HG03558 (cell line): ENCODE measurements around the gene CCNL2.
"Not testable (repeated sequence)": the region's sequence is repeated elsewhere in the genome, so short reads cannot be mapped to it uniquely, and the experiment has no call there.

Experiments
- ATAC-seq: cut with Tn5 transposase; IDR thresholded peaks from one replicate; pipeline ENCODE4 v1.9.1; 2021; ENCODE audit warnings: moderate number of reproducible peaks; ENCODE audit not compliant: unreplicated experiment; ENCODE audit errors: extremely low read depth

The CCNL2 gene

DNA sequence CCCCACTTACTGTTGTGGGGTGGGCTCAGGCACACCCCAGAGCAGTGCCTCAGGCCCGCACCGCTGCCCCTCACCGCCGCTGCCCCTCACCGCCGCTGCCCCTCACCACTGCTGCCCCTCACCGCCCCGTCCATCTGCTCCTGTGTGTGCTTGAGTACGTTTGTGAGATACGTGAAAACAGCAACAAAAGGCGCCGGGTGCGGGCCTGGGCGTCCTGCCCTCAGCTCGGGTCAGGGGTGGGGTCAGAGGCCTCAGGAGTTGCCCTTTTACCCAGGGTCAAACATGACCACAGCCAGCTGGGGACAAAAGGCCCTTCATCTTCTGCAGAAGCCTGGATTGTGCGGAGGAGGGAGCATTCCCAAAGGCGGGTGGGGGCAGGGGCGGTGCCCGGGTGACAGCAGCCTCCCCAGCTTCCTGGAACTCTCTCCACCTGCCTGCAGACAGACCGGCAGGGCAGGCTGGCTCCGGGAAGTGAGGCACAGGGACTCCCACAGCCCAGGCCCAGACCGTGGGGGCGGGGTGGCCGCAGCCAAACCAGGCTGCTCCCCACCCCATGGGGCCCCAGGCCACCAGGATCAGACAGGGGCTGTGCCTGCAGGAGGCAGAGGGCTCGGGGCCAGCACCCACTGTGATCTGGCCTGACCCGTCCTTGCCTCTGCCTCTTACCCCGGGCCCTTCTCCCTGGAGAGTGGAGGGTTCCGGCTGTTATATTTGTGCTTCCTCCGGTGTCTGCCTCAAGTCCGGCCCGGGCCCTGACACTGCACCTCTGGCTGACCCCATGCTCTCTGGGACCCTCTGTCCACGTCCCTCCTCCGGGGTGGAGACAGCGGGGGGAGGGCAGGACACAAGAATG lies 34.0 kb upstream of the CCNL2 start:
- no peak for ATAC-seq

DNA sequence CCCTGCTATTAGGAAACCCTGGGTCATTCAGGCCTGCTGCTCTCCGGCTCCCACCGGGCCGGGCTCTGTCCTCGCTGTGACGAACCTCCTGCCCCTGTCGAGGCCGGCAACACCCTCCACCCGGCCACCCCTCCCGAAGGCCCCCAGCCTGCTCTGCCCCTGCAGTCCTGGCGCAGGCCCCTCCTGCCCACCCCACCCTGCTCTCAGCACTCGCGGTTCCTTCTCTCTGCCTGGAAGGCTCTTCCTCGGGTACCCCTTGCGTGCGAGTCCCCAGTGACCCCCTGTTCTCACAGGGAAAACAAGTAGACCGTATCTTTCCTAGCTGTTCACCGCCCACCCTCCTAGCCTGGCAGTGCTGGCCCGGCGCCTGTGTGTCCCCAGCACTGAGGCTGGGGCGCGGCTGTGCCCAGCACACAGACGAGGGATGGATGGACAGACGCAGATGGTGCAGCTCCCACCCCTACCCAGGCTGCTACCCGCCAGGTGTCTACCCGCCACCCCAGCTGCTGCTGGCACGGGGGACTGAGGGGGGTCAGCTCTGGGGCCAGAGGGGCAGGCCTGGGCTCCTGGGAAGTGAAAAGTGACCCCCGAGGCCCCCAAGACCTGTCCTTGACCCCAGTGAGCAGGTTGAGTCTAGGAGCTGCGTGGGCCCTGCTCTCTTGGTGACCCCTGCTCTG lies 33.3 kb upstream of the CCNL2 start:
- ATAC-seq: no peak

DNA sequence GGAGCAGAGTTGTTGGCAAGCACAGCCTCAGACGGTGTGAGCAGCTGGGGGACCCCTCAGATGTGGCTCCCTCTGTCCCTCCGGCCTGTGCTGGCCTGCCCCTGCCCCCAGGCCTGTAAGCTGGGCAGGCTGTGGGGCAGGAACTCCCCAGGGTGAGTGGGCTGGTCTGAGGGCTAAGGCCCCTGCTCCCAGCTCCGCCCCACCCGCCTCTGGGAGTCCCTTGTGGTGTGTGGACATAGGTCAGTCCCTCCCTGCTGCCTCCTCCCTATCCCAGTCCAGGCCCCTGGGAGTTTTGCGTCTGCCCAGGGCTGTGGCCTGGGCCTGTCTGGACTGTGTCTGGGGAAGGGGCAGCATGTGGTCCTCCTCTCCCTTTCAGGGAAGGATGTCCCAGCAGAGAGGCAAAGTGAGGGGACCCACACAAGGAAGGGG lies 32.7 kb upstream of the CCNL2 start:
- no peak for ATAC-seq

DNA sequence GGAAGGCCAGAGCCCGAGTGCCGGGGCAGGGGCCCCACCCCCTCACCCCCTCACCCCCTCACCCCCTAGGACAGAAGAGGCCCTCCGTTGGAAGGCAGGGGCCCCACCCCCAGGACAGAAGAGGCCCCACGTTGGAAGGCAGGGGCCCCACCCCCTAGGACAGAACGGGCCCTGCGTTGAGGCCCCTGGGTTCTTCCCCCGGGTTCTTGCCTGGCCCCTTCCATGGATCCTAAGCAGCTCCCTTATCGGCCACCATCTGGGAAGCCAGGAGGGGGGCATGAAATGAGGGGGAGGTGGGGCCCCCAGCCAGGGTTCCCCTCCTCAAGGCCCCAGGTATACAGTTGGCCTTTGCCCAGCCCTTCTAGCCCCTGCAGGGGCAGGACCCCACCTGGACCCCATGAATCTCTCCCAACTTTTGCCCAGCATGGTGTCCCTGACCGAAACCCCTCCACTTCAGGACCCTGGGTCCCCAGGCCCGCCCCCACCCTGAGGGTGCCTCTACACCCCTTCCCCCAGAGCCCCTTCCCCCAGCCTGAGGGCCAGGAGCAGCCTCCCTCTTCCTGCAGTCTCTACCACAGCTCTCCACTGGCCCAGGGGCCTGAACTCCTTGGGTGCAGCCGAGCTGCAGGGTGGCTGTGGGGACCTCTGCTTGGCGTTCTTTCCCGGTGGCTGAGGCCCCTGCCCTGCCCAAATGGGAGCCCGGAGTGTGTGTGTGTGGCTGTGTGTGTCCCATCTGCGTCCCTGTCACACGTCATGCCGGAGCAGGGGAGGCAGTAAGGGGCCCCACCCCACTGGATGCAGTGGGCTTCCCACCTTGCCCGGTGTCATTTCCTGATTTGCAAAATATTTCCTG lies 32.1 kb upstream of the CCNL2 start:
- ATAC-seq: no peak

DNA sequence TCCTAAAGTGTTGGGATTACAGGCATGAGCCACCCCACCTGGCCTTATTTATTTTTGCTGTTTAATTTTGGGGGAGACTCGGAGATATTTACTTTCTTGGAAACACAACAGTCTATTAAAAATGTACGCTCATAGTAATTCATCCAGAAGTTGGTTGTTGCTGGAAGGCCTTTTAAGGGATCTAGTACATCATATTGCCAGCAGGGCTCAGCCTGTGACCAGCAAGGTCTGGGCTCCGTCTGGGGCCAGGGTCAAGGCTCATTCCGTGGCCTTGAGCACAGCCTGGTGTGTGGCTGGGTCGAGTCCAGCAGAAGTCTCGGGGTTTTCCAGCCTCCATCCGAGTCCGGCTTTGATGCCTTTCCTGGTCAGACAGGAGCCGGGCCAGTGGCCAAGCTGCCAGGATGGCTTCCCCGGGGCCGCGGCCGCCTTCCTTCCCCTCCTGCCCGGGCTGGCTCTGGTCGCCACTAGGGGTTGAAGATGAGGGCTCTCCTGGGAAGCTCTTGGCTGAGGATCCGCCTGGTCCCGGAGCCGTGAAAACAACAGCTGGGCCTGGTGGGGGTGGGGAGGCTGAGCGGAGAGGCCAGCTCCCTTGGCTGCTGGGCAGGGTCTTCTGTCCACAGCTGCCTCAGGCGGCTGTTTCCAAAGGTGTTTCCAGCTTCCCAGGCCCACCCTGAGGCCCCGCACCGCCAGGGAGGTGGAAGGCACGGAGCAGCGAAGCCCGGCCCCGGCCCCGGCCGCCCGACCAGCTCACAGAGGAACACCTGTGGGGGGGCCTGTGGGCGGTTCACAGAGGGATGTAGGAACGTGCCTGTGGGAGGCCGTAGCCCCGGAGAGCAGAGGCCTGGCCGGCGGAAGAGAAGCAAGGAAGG lies 31.2 kb upstream of the CCNL2 start:
- no peak for ATAC-seq

DNA sequence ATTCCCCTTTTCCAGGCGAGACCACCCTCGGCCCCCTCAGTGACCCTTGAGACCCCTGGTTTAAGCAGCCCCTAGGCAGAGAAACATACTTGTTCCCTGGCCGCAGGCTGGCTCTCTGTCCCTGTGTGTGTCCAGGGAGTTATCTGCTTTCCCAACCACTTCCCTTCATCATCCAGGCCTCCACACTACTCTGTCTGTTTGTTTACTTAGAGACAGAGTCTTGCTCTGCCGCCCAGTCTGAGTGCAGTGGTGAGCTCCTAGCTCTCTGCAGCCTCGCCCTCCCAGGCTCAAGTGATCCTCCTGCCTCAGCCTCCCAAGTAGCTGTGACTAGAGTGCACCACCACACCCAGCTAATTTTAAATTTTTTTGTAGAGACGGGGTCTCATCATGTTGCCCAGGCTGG lies 30.5 kb upstream of the CCNL2 start:
- no peak for ATAC-seq

DNA sequence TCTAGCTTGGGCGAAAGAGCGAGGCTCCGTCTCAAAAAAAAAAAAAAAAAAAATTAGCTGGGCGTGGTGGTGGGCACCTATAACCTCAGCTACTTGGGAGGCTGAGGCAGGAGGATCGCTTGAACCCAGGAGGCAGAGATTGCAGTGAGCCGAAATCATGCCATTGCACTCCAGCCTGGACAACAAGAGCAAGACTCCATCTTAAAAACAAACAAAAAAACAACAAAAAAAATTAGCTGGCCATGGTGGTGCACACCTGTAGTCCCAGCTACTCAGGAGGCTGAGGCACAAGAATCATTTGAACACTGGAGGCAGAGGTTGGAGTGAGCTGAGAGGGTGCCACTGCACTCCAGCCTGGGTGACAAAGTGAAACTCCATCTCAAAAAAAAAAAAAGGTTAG lies 29.8 kb upstream of the CCNL2 start:
- not testable (repeated sequence) for ATAC-seq

DNA sequence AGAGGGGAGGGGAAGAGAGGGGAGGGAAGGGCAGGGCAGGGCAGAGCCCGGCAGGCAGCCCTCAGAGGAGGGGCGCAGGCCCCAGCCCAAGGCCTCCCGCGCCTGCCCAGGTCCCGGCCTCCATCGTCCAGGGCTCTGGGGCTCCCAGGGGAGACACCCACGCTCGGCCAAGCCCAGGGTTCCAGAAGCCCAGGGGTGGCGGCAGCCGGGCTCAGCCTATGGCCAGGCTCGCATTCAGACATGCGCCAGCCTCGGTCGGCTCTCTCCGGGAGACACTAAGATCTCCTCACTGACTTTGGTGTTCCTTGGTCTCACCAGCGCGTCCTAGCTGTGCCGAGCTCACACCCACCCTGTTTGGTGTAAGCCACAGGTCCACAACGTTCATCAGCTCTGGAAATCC lies 29.0 kb upstream of the CCNL2 start:
- no peak for ATAC-seq

DNA sequence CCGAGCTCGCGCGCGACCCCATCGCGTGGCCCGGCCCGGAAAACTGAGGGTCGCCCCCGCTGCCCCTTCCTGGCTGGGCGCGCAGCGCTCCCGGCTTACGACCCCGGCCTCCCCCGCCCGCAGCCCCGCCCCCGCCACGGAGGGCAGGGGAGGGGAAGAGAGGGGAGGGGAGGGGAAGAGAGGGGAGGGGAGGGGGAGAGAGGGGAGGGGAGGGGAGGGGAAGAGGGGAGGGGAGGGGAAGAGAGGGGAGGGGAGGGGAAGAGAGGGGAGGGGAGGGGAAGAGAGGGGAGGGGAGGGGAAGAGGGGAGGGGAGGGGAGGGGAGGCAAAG lies 28.6 kb upstream of the CCNL2 start:
- ATAC-seq: no peak

DNA sequence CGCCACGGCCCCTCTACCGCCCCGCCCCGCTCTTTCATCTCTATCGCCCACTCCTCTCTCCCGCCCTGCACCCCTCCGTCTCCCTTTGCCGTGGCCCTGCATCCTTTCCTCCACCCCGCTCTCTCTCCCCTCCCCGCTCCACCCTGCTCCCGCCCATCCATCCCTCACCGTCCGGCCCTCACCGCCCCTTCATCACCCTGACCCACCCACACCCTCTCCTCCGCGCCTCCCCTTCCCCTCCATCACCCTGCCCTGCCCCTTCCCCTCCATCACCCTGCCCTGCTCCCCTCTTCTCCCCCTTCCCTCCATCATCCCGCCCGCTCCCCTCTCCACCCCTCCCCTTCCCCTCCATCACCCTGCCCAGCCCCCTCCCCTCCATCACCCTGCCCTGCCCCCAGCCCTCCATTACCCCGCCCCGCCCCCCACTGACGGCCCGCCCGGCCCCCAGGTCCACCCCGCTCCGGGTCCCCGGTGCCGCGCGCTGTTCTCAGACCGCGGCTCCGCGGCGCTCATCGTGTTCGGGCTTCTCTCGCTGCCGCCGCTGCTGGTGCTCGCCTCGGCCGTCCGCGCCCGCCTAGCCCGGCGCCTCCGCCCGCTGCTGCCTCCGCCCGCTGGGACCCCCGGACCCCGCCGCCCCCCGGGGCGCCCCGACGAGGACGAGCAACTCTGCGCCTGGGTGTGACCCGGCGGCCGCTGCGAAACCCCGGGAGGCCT lies 28.1 kb upstream of the CCNL2 start:
- ATAC-seq: no peak

DNA sequence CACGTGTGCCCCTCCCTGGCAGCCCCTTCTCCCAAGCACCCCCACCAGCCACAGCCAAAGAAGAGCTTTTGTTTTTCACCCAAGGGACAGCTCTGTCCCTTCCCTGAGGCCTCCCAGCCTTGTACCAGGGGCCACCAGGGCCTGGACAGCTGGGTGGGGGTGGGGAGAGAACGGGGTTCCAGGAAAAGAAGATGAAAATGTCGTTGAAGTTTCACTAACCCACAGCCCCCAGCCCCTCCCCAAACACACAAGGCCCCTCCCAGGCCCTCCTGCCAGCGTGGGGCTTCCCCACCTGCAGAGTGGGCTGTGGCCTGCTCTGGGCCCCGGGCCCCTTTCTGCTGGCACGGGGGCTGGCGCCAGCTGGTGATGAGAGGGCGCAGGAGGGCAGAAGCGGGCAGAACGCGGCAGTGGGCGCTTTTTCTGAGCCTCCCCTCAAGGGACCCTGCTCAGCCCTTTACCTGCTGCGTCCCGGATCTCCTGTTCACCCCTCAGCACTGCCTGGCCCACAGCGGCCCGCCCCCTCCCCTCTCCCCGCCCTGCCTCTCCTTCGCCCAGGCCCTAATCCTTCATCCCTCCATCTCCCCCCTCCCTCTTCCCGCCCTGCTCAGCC lies 27.5 kb upstream of the CCNL2 start:
- no peak for ATAC-seq

DNA sequence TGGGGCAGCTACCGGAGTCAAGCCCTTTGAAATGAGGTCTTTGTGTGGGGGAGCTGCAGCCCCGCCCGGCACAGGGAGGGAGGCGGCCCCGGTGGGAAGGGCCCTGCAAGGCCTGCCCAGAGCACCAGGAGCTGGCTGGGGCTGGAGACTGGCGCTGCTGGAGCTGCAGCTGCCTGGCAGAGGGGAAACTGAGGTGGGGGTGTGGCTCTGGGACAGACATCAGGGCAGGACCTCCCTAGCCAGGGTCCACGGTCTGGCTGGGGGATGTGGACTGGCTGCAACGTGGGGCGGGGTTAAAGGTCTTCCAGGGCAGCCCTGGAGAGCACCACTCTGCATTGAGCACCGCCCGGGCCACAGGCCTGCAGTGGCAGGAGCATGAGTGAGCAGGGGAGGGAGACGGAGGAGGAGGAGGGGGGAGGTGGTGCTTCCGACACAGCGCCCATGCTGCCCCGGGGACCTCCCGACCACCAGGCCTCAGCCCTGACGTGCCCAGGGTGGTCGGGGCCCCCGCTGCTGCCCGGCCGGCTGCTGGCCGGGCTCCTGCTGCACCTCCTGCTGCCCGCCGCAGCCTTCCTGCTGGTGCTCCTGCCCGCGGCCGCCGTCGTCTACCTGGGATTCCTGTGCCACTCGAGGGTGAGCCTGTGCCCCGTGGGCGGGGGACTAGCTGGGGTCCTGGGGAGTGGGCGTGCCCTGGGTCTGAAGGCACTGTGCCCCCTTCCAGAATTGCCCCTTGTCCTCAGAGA lies 26.8 kb upstream of the CCNL2 start:
- no peak for ATAC-seq

DNA sequence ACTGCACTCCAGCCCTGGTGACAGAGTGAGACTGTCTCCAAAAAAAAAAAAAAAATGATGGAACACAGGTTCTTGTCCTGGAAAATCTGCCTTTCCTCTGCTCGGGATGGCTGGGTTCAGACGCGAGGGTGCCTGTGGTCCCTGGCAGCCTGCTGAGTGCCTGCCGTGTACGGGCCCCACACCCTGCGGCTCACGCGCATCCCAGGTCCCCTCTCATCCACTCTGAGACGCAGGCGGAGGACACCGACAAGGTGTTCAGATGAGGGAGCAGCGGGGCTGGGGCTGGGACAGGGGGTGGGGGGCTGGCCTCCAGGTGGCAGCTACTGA lies 26.3 kb upstream of the CCNL2 start:
- no peak for ATAC-seq

DNA sequence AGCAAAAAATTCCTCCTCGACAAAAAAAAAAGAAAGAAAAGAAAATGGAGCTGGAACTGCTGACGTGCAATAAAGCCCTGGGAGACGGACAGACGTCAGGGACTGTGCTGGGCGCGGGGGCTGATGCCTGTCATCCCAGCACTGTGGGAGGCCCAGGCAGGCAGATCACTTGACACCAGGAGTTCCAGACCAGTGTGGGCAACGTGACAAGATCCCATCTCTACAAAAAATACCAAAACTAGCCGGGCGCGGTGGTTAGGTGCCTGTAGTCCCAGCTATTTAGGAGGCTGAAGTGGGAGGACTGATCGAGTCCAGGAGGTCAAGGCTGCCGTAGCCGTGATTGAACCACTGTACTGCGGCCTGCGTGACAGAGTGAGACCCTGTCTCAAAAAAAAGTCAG lies 25.6 kb upstream of the CCNL2 start:
- ATAC-seq: no peak

DNA sequence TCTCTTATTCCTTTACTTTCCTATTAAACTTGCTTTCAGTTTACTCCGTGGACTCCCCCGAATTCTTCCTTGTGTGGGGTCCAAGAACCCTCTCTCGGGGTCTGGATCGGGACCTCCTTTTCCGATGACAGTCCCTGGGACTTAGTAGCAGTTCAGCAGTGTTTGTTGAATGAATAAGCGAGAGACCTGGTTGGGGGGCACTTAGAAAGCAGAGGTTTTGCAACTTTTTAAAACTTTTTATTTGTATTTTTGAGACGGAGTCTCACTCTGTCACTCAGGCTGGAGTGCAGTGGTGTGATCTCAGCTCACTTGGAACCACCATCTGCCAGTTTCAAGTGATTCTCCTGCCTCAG lies 24.1 kb upstream of the CCNL2 start:
- no peak for ATAC-seq

DNA sequence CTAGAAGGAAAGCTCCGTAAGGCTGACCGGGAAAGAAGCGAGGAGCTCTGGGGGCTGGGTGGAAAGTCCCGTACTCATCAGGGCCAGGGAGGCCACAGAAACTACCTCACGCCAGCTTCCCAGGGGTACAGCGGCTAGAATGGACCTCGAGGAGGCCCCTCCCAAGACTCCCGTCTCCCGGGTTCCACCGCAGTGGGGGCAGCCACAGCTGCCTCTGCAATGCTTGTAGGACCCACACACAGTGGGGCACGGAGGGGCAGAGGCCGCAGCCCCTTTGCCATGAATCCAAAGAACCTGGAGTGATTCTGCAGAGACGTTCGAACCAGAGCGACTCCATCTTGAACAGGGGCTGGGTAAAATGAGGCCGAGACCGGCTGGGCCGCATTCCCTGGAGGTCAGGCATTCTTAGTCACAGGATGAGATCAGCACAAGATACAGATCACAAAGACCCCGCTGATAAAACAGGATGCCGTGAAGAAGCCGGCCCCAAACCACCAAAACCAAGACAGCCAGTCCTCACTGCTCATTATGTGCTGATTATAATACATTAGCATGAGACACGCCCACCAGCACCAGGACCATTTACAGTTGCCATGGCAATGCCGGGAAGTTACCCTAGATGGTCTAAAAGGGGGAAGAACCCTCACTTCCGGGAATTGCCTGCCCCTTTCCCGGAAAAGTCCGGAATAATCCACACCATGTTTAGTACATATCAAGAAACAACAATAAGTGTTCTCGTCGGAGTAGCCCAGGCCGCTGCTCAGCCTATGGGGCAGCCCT lies 23.5 kb upstream of the CCNL2 start:
- ATAC-seq: no peak

DNA sequence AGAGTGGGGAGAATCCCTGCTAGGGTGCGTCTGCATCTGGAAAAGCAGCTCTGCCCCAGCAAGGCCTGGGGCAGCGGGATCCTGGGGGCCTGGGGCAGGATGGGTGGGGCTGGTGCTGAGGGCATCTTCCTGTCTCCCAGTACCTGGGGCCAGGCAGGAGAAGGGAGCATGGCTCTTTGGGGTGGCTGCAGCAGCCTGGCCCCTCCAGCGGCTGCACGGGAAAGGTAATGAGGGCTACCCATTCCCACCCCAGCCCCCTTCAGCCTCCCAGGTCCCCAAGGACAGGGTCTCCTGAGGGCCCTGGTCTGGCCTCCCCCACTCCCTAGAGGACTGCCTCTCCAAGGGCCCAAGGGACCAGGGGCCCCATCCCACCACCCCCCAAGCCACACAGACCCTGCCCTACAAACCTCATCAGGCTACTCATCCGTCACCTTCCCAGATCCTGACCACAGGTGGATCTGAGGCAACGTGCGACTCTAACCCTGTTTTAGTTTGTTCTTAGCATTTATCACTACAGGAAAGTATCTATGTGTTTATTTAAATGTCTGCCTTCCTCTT lies 22.9 kb upstream of the CCNL2 start:
- no peak for ATAC-seq
